HEK293 (cell line): ENCODE data around the gene OBSCN.

Source experiments
- CTCF ChIA-PET: fragments of 350-600 bp; formaldehyde crosslinking; extraction: SDS; loops from one replicate; lab custom pipeline; 2021; ENCODE audit warnings: antibody characterized with exemption; lab: Yijun Ruan, JAX
- POLR2A ChIA-PET: fragments of 300-600 bp; formaldehyde crosslinking; extraction: SDS; loops from one replicate; lab custom pipeline; 2020; ENCODE audit warnings: antibody characterized with exemption, inconsistent platforms; lab: Yijun Ruan, JAX
- H3K27ac ChIP-seq: fragments of 200-500 bp; sonication (Bioruptor generic); 2 replicates; pipeline ENCODE4 v1.5.1; 2014; ENCODE audit warnings: low read depth, low read length, control low read depth, inconsistent platforms; ENCODE audit errors: extremely low read depth
- H3K36me3 ChIP-seq, 2 experiments: fragments of 200-500 bp in 1 of 2; sonication (Bioruptor generic) in 1 of 2; 1 replicate in 1 of 2; 2 replicates in 1 of 2; pipeline ENCODE4 v1.5.1; 2014 to 2017; ENCODE audit warnings: inconsistent platforms in 2 of 2, low read length in 2 of 2; ENCODE audit not compliant: control insufficient read depth in 2 of 2, insufficient read depth in 1 of 2
- H3K4me1 ChIP-seq: fragments of 200-500 bp; sonication (Bioruptor generic); 2 replicates; pipeline ENCODE4 v1.5.1; 2014; ENCODE audit warnings: mild to moderate bottlenecking, low read length, inconsistent platforms; ENCODE audit not compliant: control insufficient read depth, insufficient read depth
- H3K4me3 ChIP-seq: 2 replicates; pipeline ENCODE4 v1.5.1; 2011; ENCODE audit warnings: low read depth, mild to moderate bottlenecking, control low read depth, low read length, moderate library complexity
- H3K9me3 ChIP-seq: fragments of 200-500 bp; sonication (Bioruptor generic); 2 replicates; pipeline ENCODE4 v1.5.1; 2014; ENCODE audit warnings: low read depth, low read length, inconsistent platforms; ENCODE audit not compliant: control insufficient read depth, insufficient read depth
- FEZF1 ChIP-seq: fragments of 450-650 bp; formaldehyde crosslinking; IDR thresholded peaks from 2 replicates; pipeline ENCODE4 v1.5.1; 2016; ENCODE audit warnings: missing biosample characterization, missing genetic modification characterization
- GLIS1 ChIP-seq: fragments of 450-650 bp; formaldehyde crosslinking; IDR thresholded peaks from 2 replicates; pipeline ENCODE4 v1.5.1; 2016; ENCODE audit warnings: missing biosample characterization, missing genetic modification characterization
- GLIS2 ChIP-seq: fragments of 450-650 bp; formaldehyde crosslinking; IDR thresholded peaks from 2 replicates; pipeline ENCODE4 v1.5.1; 2016; ENCODE audit warnings: missing biosample characterization, missing genetic modification characterization
- KLF1 ChIP-seq: fragments of 450-650 bp; formaldehyde crosslinking; IDR thresholded peaks from 2 replicates; pipeline ENCODE4 v1.5.1; 2016; ENCODE audit warnings: missing biosample characterization, missing genetic modification characterization
- KLF16 ChIP-seq: fragments of 450-650 bp; formaldehyde crosslinking; IDR thresholded peaks from 2 replicates; pipeline ENCODE4 v1.5.1; 2017; ENCODE audit warnings: missing biosample characterization, missing genetic modification characterization
- MZF1 ChIP-seq: fragments of 450-650 bp; formaldehyde crosslinking; IDR thresholded peaks from 2 replicates; pipeline ENCODE4 v1.5.1; 2017; ENCODE audit warnings: missing biosample characterization, missing genetic modification characterization, borderline replicate concordance
- OSR2 ChIP-seq: fragments of 450-650 bp; formaldehyde crosslinking; IDR thresholded peaks from 2 replicates; pipeline ENCODE4 v1.5.1; 2016; ENCODE audit warnings: missing biosample characterization, missing genetic modification characterization
- SP2 ChIP-seq: fragments of 450-650 bp; formaldehyde crosslinking; IDR thresholded peaks from 2 replicates; pipeline ENCODE4 v1.5.1; 2016; ENCODE audit warnings: missing biosample characterization, missing genetic modification characterization
- ZBTB1 ChIP-seq: fragments of 450-650 bp; formaldehyde crosslinking; IDR thresholded peaks from 2 replicates; pipeline ENCODE4 v1.5.1; 2016; ENCODE audit warnings: missing biosample characterization, missing genetic modification characterization
- ZFHX2 ChIP-seq: fragments of 450-650 bp; formaldehyde crosslinking; conservative IDR thresholded peaks from 2 replicates; pipeline ENCODE4 v1.5.1; 2016; ENCODE audit warnings: missing biosample characterization, missing genetic modification characterization
- ZFP69B ChIP-seq: fragments of 450-650 bp; formaldehyde crosslinking; IDR thresholded peaks from 2 replicates; pipeline ENCODE4 v1.5.1; 2016; ENCODE audit warnings: missing biosample characterization, missing genetic modification characterization
- ZIC2 ChIP-seq: fragments of 450-650 bp; formaldehyde crosslinking; IDR thresholded peaks from 2 replicates; pipeline ENCODE4 v1.5.1; 2016; ENCODE audit warnings: missing biosample characterization, missing genetic modification characterization
- ZNF266 ChIP-seq: fragments of 450-650 bp; formaldehyde crosslinking; IDR thresholded peaks from 2 replicates; pipeline ENCODE4 v1.5.1; 2016; ENCODE audit warnings: missing biosample characterization, missing genetic modification characterization, low read depth
- ZNF335 ChIP-seq: fragments of 450-650 bp; formaldehyde crosslinking; conservative IDR thresholded peaks from 2 replicates; pipeline ENCODE4 v1.5.1; 2016; ENCODE audit warnings: missing biosample characterization, missing genetic modification characterization
- ZNF37A ChIP-seq: fragments of 450-650 bp; IDR thresholded peaks from 2 replicates; pipeline ENCODE4 v1.5.1; 2018; ENCODE audit warnings: missing biosample characterization, missing genetic modification characterization
- ZNF391 ChIP-seq: fragments of 450-650 bp; formaldehyde crosslinking; IDR thresholded peaks from 2 replicates; pipeline ENCODE4 v1.5.1; 2016; ENCODE audit warnings: low read depth, missing biosample characterization, missing genetic modification characterization, borderline replicate concordance
- ZNF394 ChIP-seq: fragments of 450-650 bp; formaldehyde crosslinking; IDR thresholded peaks from 2 replicates; pipeline ENCODE4 v1.5.1; 2016; ENCODE audit warnings: missing biosample characterization, missing genetic modification characterization, mild to moderate bottlenecking, moderate library complexity, borderline replicate concordance
- ZNF610 ChIP-seq: fragments of 450-650 bp; formaldehyde crosslinking; IDR thresholded peaks from 2 replicates; pipeline ENCODE4 v1.5.1; 2016; ENCODE audit warnings: missing biosample characterization, missing genetic modification characterization, borderline replicate concordance
- TF ChIP-seq, protein P1 (sequence below): fragments of 450-650 bp; formaldehyde crosslinking; IDR thresholded peaks from 2 replicates; pipeline ENCODE4 v1.5.0; 2017; ENCODE audit warnings: missing biosample characterization, missing genetic modification characterization, borderline replicate concordance
- TF ChIP-seq, protein P2 (sequence below): fragments of 450-650 bp; formaldehyde crosslinking; IDR thresholded peaks from 2 replicates; pipeline ENCODE4 v1.5.1; 2016; ENCODE audit warnings: missing biosample characterization, missing genetic modification characterization, borderline replicate concordance
- TF ChIP-seq, protein P3 (sequence below): fragments of 450-650 bp; formaldehyde crosslinking; optimal IDR thresholded peaks from 2 replicates; pipeline ENCODE3; 2016; ENCODE audit warnings: missing biosample characterization, mild to moderate bottlenecking, missing genetic modification characterization
- TF ChIP-seq, protein P4 (sequence below): fragments of 450-650 bp; formaldehyde crosslinking; IDR thresholded peaks from 2 replicates; pipeline ENCODE4 v1.5.1; 2016; ENCODE audit warnings: missing biosample characterization, missing genetic modification characterization
- TF ChIP-seq, protein P5 (sequence below): fragments of 450-650 bp; formaldehyde crosslinking; IDR thresholded peaks from 2 replicates; pipeline ENCODE4 v1.5.1; 2016; ENCODE audit warnings: missing biosample characterization, missing genetic modification characterization

The OBSCN gene

DNA sequence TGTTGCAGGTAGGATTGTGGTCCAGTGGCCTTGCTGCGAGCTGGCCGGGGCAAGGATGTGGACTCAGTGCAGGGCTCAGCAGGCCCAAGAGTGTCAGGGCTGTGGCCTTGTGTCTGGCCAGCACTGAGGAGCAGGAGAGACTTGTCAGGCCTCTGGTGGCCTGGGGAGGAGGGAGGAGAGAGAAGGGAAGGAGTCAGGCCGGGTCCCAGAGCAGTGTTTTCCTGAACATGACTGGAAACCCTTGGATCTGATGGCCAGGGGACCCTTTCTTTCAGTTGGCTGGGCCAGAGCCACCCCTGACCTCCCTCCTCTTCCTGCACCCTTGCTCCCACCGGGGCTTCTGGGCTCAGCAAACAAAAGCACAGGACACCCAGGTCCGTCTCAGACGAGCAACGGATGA lies 37.2 kb upstream of the OBSCN start:
- Histone ChIP-seq H3K4me3 (no peak overlapping the region), H3K27ac (no peak overlapping the region), H3K36me3 (peaks cover 0 to 8% of the 10 kb centered on the region in 2 experiments; a peak in 1 of 3 replicates), H3K9me3 (no peaks in the 10 kb centered on the region), H3K4me1 (peaks cover 4% of the 10 kb centered on the region)
- ChIA-PET POLR2A (interaction anchor here (1.5 kb wide), 1 partner anchor 40 kb away, joined by 4 read pairs; no protein-coding TSS in a partner anchor), CTCF (interaction anchor here (0.6 kb wide), 1 partner anchor 40 kb away, joined by 3 read pairs; no protein-coding TSS in a partner anchor)
- TF ChIP-seq MZF1 (no peak), OSR2 (tag by site-specific recombination) (no peak), ZNF266 (tag by site-specific recombination) (no peak)

DNA sequence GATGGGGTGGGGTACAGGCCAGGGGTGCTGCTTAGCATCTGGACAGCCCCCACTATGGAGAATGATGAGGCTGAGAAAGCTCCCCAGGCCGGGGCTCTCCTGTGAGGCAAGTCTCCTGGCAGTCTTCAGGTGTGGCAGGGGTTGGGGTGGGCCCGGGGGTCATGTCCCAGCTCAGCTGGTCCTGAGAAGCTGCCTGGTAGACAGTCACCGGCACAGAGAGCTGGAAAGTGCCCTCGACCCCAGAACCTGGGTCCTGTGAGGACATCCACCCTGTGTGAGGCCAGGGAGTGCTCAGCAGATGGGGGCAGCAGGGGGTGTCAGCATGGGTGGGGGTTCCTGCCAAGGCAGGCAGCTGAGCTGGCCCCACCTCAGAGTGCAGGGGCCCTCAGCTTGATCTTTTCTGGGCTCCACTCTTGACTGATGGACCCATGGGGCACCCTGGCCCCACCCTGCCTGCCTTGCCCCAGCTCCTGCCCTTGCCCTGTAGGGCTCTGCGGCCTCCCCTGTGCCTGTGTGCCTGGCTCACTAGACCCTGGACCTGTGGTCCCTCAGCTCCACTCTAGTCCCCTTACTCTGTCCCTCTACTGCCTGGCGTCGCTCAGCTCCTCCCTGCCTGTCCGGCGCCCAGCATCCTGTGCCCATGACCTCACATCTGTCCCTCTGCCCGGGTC lies 36.5 kb upstream of the OBSCN start:
- Histone ChIP-seq H3K27ac (no peak overlapping the region), H3K36me3 (peaks cover 0 to 8% of the 10 kb centered on the region in 2 experiments; a peak in 1 of 3 replicates), H3K4me1 (peaks cover 4% of the 10 kb centered on the region), H3K4me3 (no peak overlapping the region), H3K9me3 (no peaks in the 10 kb centered on the region)
- ChIA-PET CTCF (interaction anchor here (0.6 to 0.9 kb wide), 3 partner anchors 30 to 42 kb away, joined by 3 to 4 read pairs (median 3); no protein-coding TSS in a partner anchor), POLR2A (interaction anchor here (0.6 to 1.5 kb wide), 3 partner anchors 40 to 172 kb away, joined by 3 to 4 read pairs (median 3); partner anchors contain the start of gene ARF1)
- TF ChIP-seq SP2 (tag by site-specific recombination) (no peak), ZNF335 (peak; percentile 43; the same call in 1 of the 2 replicates), KLF16 (no peak), GLIS2 (peak; percentile 52), ZNF394 (tag by site-specific recombination) (no peak), ZBTB1 (tag by site-specific recombination) (no peak), GLIS1 (tag by site-specific recombination) (peak; percentile 70), FEZF1 (no peak), KLF1 (tag by site-specific recombination) (no peak), ZNF391 (tag by site-specific recombination) (no peak), ZNF610 (tag by site-specific recombination) (no peak), ZFHX2 (no peak), ZNF37A (no peak), ZFP69B (tag by site-specific recombination) (no peak), ZIC2 (tag by site-specific recombination) (peak; percentile 91)
- TF ChIP-seq, protein P1, sequence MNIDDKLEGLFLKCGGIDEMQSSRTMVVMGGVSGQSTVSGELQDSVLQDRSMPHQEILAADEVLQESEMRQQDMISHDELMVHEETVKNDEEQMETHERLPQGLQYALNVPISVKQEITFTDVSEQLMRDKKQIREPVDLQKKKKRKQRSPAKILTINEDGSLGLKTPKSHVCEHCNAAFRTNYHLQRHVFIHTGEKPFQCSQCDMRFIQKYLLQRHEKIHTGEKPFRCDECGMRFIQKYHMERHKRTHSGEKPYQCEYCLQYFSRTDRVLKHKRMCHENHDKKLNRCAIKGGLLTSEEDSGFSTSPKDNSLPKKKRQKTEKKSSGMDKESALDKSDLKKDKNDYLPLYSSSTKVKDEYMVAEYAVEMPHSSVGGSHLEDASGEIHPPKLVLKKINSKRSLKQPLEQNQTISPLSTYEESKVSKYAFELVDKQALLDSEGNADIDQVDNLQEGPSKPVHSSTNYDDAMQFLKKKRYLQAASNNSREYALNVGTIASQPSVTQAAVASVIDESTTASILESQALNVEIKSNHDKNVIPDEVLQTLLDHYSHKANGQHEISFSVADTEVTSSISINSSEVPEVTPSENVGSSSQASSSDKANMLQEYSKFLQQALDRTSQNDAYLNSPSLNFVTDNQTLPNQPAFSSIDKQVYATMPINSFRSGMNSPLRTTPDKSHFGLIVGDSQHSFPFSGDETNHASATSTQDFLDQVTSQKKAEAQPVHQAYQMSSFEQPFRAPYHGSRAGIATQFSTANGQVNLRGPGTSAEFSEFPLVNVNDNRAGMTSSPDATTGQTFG (tag by site-specific recombination): no peak
- TF ChIP-seq, protein P2, sequence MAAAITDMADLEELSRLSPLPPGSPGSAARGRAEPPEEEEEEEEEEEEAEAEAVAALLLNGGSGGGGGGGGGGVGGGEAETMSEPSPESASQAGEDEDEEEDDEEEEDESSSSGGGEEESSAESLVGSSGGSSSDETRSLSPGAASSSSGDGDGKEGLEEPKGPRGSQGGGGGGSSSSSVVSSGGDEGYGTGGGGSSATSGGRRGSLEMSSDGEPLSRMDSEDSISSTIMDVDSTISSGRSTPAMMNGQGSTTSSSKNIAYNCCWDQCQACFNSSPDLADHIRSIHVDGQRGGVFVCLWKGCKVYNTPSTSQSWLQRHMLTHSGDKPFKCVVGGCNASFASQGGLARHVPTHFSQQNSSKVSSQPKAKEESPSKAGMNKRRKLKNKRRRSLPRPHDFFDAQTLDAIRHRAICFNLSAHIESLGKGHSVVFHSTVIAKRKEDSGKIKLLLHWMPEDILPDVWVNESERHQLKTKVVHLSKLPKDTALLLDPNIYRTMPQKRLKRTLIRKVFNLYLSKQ (tag by site-specific recombination): no peak
- TF ChIP-seq, protein P3, sequence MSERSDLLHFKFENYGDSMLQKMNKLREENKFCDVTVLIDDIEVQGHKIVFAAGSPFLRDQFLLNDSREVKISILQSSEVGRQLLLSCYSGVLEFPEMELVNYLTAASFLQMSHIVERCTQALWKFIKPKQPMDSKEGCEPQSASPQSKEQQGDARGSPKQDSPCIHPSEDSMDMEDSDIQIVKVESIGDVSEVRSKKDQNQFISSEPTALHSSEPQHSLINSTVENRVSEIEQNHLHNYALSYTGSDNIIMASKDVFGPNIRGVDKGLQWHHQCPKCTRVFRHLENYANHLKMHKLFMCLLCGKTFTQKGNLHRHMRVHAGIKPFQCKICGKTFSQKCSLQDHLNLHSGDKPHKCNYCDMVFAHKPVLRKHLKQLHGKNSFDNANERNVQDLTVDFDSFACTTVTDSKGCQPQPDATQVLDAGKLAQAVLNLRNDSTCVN (tag by site-specific recombination): no peak
- TF ChIP-seq, protein P4, sequence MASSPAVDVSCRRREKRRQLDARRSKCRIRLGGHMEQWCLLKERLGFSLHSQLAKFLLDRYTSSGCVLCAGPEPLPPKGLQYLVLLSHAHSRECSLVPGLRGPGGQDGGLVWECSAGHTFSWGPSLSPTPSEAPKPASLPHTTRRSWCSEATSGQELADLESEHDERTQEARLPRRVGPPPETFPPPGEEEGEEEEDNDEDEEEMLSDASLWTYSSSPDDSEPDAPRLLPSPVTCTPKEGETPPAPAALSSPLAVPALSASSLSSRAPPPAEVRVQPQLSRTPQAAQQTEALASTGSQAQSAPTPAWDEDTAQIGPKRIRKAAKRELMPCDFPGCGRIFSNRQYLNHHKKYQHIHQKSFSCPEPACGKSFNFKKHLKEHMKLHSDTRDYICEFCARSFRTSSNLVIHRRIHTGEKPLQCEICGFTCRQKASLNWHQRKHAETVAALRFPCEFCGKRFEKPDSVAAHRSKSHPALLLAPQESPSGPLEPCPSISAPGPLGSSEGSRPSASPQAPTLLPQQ (tag by site-specific recombination): no peak
- TF ChIP-seq, protein P5, sequence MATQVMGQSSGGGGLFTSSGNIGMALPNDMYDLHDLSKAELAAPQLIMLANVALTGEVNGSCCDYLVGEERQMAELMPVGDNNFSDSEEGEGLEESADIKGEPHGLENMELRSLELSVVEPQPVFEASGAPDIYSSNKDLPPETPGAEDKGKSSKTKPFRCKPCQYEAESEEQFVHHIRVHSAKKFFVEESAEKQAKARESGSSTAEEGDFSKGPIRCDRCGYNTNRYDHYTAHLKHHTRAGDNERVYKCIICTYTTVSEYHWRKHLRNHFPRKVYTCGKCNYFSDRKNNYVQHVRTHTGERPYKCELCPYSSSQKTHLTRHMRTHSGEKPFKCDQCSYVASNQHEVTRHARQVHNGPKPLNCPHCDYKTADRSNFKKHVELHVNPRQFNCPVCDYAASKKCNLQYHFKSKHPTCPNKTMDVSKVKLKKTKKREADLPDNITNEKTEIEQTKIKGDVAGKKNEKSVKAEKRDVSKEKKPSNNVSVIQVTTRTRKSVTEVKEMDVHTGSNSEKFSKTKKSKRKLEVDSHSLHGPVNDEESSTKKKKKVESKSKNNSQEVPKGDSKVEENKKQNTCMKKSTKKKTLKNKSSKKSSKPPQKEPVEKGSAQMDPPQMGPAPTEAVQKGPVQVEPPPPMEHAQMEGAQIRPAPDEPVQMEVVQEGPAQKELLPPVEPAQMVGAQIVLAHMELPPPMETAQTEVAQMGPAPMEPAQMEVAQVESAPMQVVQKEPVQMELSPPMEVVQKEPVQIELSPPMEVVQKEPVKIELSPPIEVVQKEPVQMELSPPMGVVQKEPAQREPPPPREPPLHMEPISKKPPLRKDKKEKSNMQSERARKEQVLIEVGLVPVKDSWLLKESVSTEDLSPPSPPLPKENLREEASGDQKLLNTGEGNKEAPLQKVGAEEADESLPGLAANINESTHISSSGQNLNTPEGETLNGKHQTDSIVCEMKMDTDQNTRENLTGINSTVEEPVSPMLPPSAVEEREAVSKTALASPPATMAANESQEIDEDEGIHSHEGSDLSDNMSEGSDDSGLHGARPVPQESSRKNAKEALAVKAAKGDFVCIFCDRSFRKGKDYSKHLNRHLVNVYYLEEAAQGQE (tag by site-specific recombination): no peak
